SK-N-SH (cell line): ENCODE results near the gene TRRAP. TPM values are rescaled to one million over a fixed set of nuclear protein-coding genes. Genes with fewer than 3 reads are reported as not detected.

Source experiments
- CTCF ChIA-PET: fragments of 300-600, 350-600 bp; formaldehyde crosslinking; extraction: SDS; loops from one replicate; lab custom pipeline; 2021; lab: Yijun Ruan, JAX
- POLR2A ChIA-PET: fragments of 350-600 bp; sonication (Branson Sonifier 250); formaldehyde crosslinking; extraction: SDS; loops from one replicate; lab custom pipeline; 2020; ENCODE audit warnings: antibody characterized with exemption, inconsistent platforms; lab: Yijun Ruan, JAX
- DNase-seq: peaks from one replicate; pipeline ENCODE4 v3.0.0; 2012
- H2AFZ ChIP-seq: fragments of 200-600 bp; sonication (generic); 2 replicates; pipeline ENCODE4 v1.8.1; 2016; ENCODE audit warnings: antibody characterized with exemption, mild to moderate bottlenecking, low read depth
- H3F3A ChIP-seq: fragments of 200-600 bp; sonication (generic); replicated peaks from 2 replicates; pipeline ENCODE3; 2016; ENCODE audit warnings: antibody characterized with exemption, mild to moderate bottlenecking; ENCODE audit not compliant: insufficient read depth
- H3K27ac ChIP-seq, 2 experiments: fragments of 200-500 bp in 1 of 2; fragments of 200-600 bp in 1 of 2; sonication (Bioruptor generic) in 1 of 2; sonication (generic), shearing (Covaris generic) in 1 of 2; 2 replicates each; pipeline versions ENCODE4 v1.5.1 to v1.6.1; 2014 to 2016; ENCODE audit warnings: low read depth in 2 of 2, inconsistent platforms in 1 of 2, low read length in 1 of 2, mild to moderate bottlenecking in 1 of 2, mixed read lengths in 1 of 2
- H3K27me3 ChIP-seq: fragments of 200-600 bp; sonication (generic), shearing (Covaris generic); 2 replicates; pipeline ENCODE4 v1.6.1; 2016; ENCODE audit warnings: mixed run types; ENCODE audit not compliant: insufficient read depth
- H3K36me3 ChIP-seq, 2 experiments: fragments of 200-500 bp in 1 of 2; fragments of 200-600 bp in 1 of 2; sonication (Bioruptor generic) in 1 of 2; sonication (generic) in 1 of 2; replicated peaks in 1 of 2; 2 replicates each; pipeline versions ENCODE3 to v1.5.1; 2014 to 2016; ENCODE audit warnings: low read length in 1 of 2, mild to moderate bottlenecking in 1 of 2; ENCODE audit not compliant: insufficient read depth in 2 of 2, control insufficient read depth in 1 of 2
- H3K4me1 ChIP-seq, 2 experiments: fragments of 200-500 bp in 1 of 2; fragments of 200-600 bp in 1 of 2; sonication (Bioruptor generic) in 1 of 2; sonication (generic), shearing (Covaris generic) in 1 of 2; 2 replicates each; pipeline versions ENCODE4 v1.5.1 to v1.6.1; 2014 to 2016; ENCODE audit warnings: low read depth in 1 of 2, low read length in 1 of 2, mixed run types in 1 of 2; ENCODE audit not compliant: insufficient read depth in 2 of 2, control insufficient read depth in 1 of 2
- H3K4me2 ChIP-seq: fragments of 200-600 bp; sonication (generic), shearing (Covaris generic); 2 replicates; pipeline ENCODE4 v1.6.1; 2017; ENCODE audit warnings: mixed run types
- H3K4me3 ChIP-seq, 2 experiments: fragments of 200-500 bp in 1 of 2; fragments of 200-600 bp in 1 of 2; sonication (Bioruptor generic) in 1 of 2; sonication (generic), shearing (Covaris generic) in 1 of 2; 2 replicates each; pipeline versions ENCODE4 v1.5.1 to v1.8.1; 2014 to 2016; ENCODE audit warnings: low read depth in 2 of 2, inconsistent platforms in 1 of 2, low read length in 1 of 2, mild to moderate bottlenecking in 1 of 2, mixed read lengths in 1 of 2, moderate library complexity in 1 of 2
- H3K79me2 ChIP-seq: fragments of 200-600 bp; sonication (generic); 2 replicates; pipeline ENCODE4 v1.8.1; 2017; ENCODE audit warnings: mild to moderate bottlenecking; ENCODE audit not compliant: insufficient read depth
- H3K9ac ChIP-seq: fragments of 200-600 bp; sonication (generic); 2 replicates; pipeline ENCODE4 v1.6.1; 2017; ENCODE audit warnings: mixed run types
- H3K9me2 ChIP-seq: fragments of 200-600 bp; sonication (generic); 2 replicates; pipeline ENCODE4 v1.6.1; 2017; ENCODE audit warnings: mixed run types
- H3K9me3 ChIP-seq: fragments of 200-600 bp; sonication (generic); 2 replicates; pipeline ENCODE4 v1.6.1; 2017; ENCODE audit warnings: mixed run types, mild to moderate bottlenecking, moderate library complexity
- H4K20me1 ChIP-seq: fragments of 200-600 bp; sonication (generic); 2 replicates; pipeline ENCODE4 v1.6.1; 2017; ENCODE audit warnings: mild to moderate bottlenecking, mixed run types; ENCODE audit not compliant: insufficient read depth
- CHD2 ChIP-seq: fragments of 150-350 bp; IDR thresholded peaks from 2 replicates; pipeline ENCODE4 v1.6.1; 2018; ENCODE audit warnings: low read length; ENCODE audit not compliant: partially characterized antibody
- EP300 ChIP-seq, 2 experiments: IDR thresholded peaks; 2 replicates each; pipeline versions ENCODE4 v1.4.0 to v1.6.1; 2012; ENCODE audit warnings: borderline replicate concordance in 1 of 2, low read depth in 1 of 2, low read length in 1 of 2
- EZH2phosphoT487 ChIP-seq: fragments of 200-600 bp; sonication (generic); IDR thresholded peaks from 2 replicates; pipeline ENCODE4 v1.6.1; 2017; ENCODE audit warnings: low read depth, mixed run types, mild to moderate bottlenecking, antibody characterized with exemption, moderate library complexity, borderline replicate concordance
- GABPA ChIP-seq: IDR thresholded peaks from 2 replicates; pipeline ENCODE4 v1.4.0; 2012; ENCODE audit warnings: low read depth, mild to moderate bottlenecking
- GATA2 ChIP-seq: sonication (generic); formaldehyde crosslinking; IDR thresholded peaks from 2 replicates; pipeline ENCODE4 v1.5.0; 2020; ENCODE audit warnings: mild to moderate bottlenecking, missing genetic modification reagents
- JUND ChIP-seq: IDR thresholded peaks from 2 replicates; pipeline ENCODE4 v1.4.0; 2012
- MEF2A ChIP-seq: IDR thresholded peaks from 2 replicates; pipeline ENCODE4 v1.4.0; 2012; ENCODE audit warnings: low read depth, borderline replicate concordance
- MXI1 ChIP-seq: IDR thresholded peaks from 2 replicates; pipeline ENCODE4 v1.6.1; 2012; ENCODE audit warnings: mild to moderate bottlenecking, low read depth, low read length, improper control_type of control experiment
- NRF1 ChIP-seq: IDR thresholded peaks from 2 replicates; pipeline ENCODE4 v1.6.1; 2012; ENCODE audit warnings: low read depth, mild to moderate bottlenecking, low read length
- RCOR1 ChIP-seq: fragments of 150-350 bp; IDR thresholded peaks from 2 replicates; pipeline ENCODE4 v1.6.1; 2017; ENCODE audit warnings: antibody characterized with exemption, low read length
- RFX5 ChIP-seq: IDR thresholded peaks from 2 replicates; pipeline ENCODE4 v1.6.1; 2012; ENCODE audit warnings: mild to moderate bottlenecking, improper control_type of control experiment, low read length
- RXRA ChIP-seq: IDR thresholded peaks from 2 replicates; pipeline ENCODE4 v1.4.0; 2012; ENCODE audit warnings: low read depth, mild to moderate bottlenecking, borderline replicate concordance
- YY1 ChIP-seq: IDR thresholded peaks from 2 replicates; pipeline ENCODE4 v1.4.0; 2012; ENCODE audit warnings: low read depth, mild to moderate bottlenecking
- WGBS: methylation state at CpG from one replicate; pipeline ENCODE4 v1.1.6; 2017; ENCODE audit warnings: low lambda C conversion rate; 5-methylcytosine and 5-hydroxymethylcytosine counted together
- polyA plus RNA-seq, 3 experiments: library from polyadenylated mRNA; depleted of rRNA; stranded (reverse); fragments of >200 nt; gene quantifications; 2 replicates each; pipeline ENCODE4 v1.2.3, GENCODE V29; 2012
- TF ChIP-seq, protein P1 (sequence below): fragments of 150-350 bp; IDR thresholded peaks from 2 replicates; pipeline ENCODE4 v1.6.1; 2016; ENCODE audit warnings: mild to moderate bottlenecking, low read depth, low read length
- TF ChIP-seq, protein P2 (sequence below): IDR thresholded peaks from 2 replicates; pipeline ENCODE4 v1.6.1; 2012; ENCODE audit warnings: mild to moderate bottlenecking, low read depth, low read length, moderate library complexity
- TF ChIP-seq, protein P3 (sequence below): fragments of 200-600 bp; sonication (generic); IDR thresholded peaks from 2 replicates; pipeline ENCODE4 v1.6.1; 2017; ENCODE audit warnings: antibody characterized with exemption, mild to moderate bottlenecking, moderate library complexity
- TF ChIP-seq, protein P4 (sequence below): IDR thresholded peaks from 2 replicates; pipeline ENCODE4 v1.4.0; 2012; ENCODE audit warnings: low read depth, borderline replicate concordance

TRRAP gene
- polyA plus RNA-seq, 1 of the 3 experiments (the other 2 are of a cell fraction), result 24.9 TPM

DNA sequence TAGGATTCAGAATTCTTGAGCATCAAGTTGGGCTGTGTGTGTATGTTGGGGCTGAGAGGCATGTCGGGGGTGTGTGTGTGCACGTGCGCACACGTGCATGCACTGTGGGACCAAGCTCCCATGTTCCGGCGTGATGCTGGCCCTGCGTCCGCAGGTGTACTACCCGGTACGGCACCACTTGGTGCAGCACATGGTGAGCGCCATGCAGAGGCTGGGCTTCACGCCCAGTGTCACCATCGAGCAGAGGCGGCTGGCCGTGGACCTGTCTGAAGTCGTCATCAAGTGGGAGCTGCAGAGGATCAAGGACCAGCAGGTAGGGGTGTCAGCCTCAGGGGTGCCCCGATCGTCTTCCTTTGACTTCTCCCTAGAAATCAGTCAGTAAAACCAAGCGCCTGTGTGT, 77.7 kb downstream of the TRRAP start:
- ChIA-PET POLR2A (no interaction called here), CTCF (no interaction called here)
- Histone ChIP-seq H3K27ac (no peak overlapping the region), H3K4me3 (no peak overlapping the region), H3K4me1 (peaks cover 0 to 9% of the 10 kb centered on the region in 2 experiments; a peak in 1 of 4 replicates), H3K36me3 (peaks cover 74 to 91% of the 10 kb centered on the region in 2 experiments), H3K4me2 (no peak overlapping the region), H3K9ac (no peak overlapping the region), H3F3A (no peaks in the 10 kb centered on the region), H3K9me2 (no peaks in the 10 kb centered on the region), H3K9me3 (no peaks in the 10 kb centered on the region), H3K27me3 (no peaks in the 10 kb centered on the region), H3K79me2 (no peaks in the 10 kb centered on the region; the same call in 1 of the 2 replicates), H4K20me1 (no peaks in the 10 kb centered on the region), H2AFZ (no peak overlapping the region)
- no peak for DNase-seq
- TF ChIP-seq, protein P1, sequence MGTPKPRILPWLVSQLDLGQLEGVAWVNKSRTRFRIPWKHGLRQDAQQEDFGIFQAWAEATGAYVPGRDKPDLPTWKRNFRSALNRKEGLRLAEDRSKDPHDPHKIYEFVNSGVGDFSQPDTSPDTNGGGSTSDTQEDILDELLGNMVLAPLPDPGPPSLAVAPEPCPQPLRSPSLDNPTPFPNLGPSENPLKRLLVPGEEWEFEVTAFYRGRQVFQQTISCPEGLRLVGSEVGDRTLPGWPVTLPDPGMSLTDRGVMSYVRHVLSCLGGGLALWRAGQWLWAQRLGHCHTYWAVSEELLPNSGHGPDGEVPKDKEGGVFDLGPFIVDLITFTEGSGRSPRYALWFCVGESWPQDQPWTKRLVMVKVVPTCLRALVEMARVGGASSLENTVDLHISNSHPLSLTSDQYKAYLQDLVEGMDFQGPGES, result no peak
- no peak for TF ChIP-seq RFX5
- no peak for TF ChIP-seq YY1
- TF ChIP-seq RCOR1, result no peak
- no peak for TF ChIP-seq NRF1
- TF ChIP-seq MXI1, result no peak
- TF ChIP-seq RXRA, result no peak
- TF ChIP-seq, protein P2, sequence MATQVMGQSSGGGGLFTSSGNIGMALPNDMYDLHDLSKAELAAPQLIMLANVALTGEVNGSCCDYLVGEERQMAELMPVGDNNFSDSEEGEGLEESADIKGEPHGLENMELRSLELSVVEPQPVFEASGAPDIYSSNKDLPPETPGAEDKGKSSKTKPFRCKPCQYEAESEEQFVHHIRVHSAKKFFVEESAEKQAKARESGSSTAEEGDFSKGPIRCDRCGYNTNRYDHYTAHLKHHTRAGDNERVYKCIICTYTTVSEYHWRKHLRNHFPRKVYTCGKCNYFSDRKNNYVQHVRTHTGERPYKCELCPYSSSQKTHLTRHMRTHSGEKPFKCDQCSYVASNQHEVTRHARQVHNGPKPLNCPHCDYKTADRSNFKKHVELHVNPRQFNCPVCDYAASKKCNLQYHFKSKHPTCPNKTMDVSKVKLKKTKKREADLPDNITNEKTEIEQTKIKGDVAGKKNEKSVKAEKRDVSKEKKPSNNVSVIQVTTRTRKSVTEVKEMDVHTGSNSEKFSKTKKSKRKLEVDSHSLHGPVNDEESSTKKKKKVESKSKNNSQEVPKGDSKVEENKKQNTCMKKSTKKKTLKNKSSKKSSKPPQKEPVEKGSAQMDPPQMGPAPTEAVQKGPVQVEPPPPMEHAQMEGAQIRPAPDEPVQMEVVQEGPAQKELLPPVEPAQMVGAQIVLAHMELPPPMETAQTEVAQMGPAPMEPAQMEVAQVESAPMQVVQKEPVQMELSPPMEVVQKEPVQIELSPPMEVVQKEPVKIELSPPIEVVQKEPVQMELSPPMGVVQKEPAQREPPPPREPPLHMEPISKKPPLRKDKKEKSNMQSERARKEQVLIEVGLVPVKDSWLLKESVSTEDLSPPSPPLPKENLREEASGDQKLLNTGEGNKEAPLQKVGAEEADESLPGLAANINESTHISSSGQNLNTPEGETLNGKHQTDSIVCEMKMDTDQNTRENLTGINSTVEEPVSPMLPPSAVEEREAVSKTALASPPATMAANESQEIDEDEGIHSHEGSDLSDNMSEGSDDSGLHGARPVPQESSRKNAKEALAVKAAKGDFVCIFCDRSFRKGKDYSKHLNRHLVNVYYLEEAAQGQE, result no peak
- no peak for TF ChIP-seq CHD2
- TF ChIP-seq EP300 (IDR thresholded peaks at IDR 0.05; ENCODE audit: borderline replicate concordance in 1 of 2, low read depth in 1 of 2, low read length in 1 of 2), result no peak
- TF ChIP-seq EZH2phosphoT487, result no peak
- TF ChIP-seq, protein P3, sequence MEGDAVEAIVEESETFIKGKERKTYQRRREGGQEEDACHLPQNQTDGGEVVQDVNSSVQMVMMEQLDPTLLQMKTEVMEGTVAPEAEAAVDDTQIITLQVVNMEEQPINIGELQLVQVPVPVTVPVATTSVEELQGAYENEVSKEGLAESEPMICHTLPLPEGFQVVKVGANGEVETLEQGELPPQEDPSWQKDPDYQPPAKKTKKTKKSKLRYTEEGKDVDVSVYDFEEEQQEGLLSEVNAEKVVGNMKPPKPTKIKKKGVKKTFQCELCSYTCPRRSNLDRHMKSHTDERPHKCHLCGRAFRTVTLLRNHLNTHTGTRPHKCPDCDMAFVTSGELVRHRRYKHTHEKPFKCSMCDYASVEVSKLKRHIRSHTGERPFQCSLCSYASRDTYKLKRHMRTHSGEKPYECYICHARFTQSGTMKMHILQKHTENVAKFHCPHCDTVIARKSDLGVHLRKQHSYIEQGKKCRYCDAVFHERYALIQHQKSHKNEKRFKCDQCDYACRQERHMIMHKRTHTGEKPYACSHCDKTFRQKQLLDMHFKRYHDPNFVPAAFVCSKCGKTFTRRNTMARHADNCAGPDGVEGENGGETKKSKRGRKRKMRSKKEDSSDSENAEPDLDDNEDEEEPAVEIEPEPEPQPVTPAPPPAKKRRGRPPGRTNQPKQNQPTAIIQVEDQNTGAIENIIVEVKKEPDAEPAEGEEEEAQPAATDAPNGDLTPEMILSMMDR, result no peak
- TF ChIP-seq GABPA, result no peak
- no peak for TF ChIP-seq MEF2A
- TF ChIP-seq, protein P4, sequence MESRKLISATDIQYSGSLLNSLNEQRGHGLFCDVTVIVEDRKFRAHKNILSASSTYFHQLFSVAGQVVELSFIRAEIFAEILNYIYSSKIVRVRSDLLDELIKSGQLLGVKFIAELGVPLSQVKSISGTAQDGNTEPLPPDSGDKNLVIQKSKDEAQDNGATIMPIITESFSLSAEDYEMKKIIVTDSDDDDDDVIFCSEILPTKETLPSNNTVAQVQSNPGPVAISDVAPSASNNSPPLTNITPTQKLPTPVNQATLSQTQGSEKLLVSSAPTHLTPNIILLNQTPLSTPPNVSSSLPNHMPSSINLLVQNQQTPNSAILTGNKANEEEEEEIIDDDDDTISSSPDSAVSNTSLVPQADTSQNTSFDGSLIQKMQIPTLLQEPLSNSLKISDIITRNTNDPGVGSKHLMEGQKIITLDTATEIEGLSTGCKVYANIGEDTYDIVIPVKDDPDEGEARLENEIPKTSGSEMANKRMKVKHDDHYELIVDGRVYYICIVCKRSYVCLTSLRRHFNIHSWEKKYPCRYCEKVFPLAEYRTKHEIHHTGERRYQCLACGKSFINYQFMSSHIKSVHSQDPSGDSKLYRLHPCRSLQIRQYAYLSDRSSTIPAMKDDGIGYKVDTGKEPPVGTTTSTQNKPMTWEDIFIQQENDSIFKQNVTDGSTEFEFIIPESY, result no peak
- TF ChIP-seq GATA2 (CRISPR knock-in tag), result no peak
- no peak for TF ChIP-seq JUND
- WGBS, result 94% methylated on average over 15 of the region's 19 CpGs
